Measurements from ENCODE around the gene GRB14.

GRCh38 chr2:164655750-164656149 is 34.5 kb upstream of the GRB14 start:
- TF ChIP-seq CTCF (IDR thresholded peaks at IDR 0.05) (no peak), ZFX (IDR thresholded peaks at IDR 0.05; ENCODE audit: borderline replicate concordance) (no peak)
